ENCODE data around the gene IFNA2.

The IFNA2 gene

GRCh38 chr9:21414220-21414940 is 29.2 kb upstream of the IFNA2 start:
- no peak for TF ChIP-seq CTCF (conservative IDR thresholded peaks at IDR 0.05; ENCODE audit: low read depth, low read length)

DNA sequence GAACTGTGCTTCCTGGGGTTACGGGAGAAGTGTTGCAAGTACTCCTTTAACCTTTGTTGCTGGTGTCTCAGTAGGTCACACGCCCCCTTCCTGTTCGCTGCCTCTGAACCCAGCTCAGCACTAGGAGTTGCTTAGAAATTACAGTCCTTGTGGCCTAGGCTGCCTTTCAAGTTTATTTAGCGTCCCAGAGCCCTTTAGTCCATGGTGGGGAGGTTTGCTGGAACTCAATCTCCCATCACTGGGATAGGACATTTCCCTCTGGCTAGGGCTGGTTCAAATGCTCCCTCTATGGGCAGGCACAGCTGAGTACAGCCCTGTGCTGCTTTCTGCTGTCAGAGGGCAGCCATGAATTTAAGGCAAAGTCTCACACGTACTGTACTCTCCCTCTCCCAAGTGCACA is 28.4 kb upstream of the IFNA2 start:
- peak; percentile 48 for TF ChIP-seq CTCF (conservative IDR thresholded peaks at IDR 0.05; ENCODE audit: low read depth, low read length)
- DNase-seq (ENCODE audit: low read depth), result peak; percentile 14
- no peak overlapping the region for H3K4me3 ChIP-seq (ENCODE audit: low read depth, low read length)

More at GRCh38 chr9:21414220-21414940, 29.2 kb upstream of the IFNA2 start:
- no peak for DNase-seq (ENCODE audit: low read depth)
- no peak overlapping the region for H3K4me3 ChIP-seq (ENCODE audit: low read depth, low read length)

DNA sequence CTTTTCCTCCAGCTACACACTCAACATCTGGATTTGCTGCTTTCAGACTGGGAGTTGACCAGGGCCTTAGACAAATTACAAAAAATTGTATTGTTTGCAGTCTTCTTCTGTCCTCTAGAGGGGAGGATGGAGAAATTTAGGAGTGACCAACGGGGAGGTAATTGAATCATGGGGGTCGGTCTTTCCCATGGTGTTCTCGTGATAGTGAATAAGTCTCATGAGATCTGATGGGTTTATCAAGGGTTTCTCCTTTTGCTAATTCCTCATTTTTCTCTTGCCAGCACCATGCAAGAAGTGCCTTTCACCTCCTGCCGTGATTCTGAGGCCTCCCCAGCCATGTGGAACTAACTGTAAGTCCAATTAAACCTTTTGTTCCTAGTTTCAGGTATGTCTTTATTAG is 28.0 kb upstream of the IFNA2 start:
- DNase-seq (ENCODE audit: low read depth), result no peak
- no peak overlapping the region for H3K4me3 ChIP-seq (ENCODE audit: low read depth, low read length)
- no peak for TF ChIP-seq CTCF (conservative IDR thresholded peaks at IDR 0.05; ENCODE audit: low read depth, low read length)

- H3K4me3 ChIP-seq (ENCODE audit: low read depth, low read length), result no peak overlapping the region
- no peak for TF ChIP-seq CTCF (conservative IDR thresholded peaks at IDR 0.05; ENCODE audit: low read depth, low read length)
- DNase-seq (ENCODE audit: low read depth), result no peak
These were observed 26.9 kb upstream of the IFNA2 start for GRCh38 chr9:21412107-21412506.

- DNase-seq (ENCODE audit: low read depth), result no peak
- no peak for TF ChIP-seq CTCF (conservative IDR thresholded peaks at IDR 0.05; ENCODE audit: low read depth, low read length)
- H3K4me3 ChIP-seq (ENCODE audit: low read depth, low read length), result no peak within 1 kb of the TSS
These were observed 23.6 kb upstream of the IFNA2 start, which contains the start of gene IFNA8 for GRCh38 chr9:21408817-21409216. TSS of gene IFNA8 (plus strand) at chr9:21409117. CDS start at chr9:21409177, 60 bp downstream.

DNA sequence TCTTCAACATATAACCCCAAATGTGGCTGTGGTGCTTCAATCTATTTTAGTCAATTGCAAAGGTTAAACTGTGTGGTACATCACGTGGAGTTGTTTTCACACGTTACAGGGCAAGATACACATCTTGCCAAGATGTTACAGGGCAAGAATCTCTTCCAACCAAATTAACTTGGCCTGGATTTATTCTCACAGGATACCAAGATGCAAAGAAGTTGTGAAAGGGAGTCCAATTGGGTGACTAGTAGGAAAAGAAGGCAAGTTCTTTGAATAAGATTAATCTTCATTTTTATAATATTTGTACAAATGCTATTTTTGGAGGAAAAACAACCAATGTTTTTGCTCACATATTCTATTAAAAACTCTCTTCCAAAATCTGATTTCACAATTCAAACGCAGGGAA is 18.9 kb upstream of the IFNA2 start:
- DNase-seq (ENCODE audit: low read depth), result no peak
- no peak overlapping the region for H3K4me3 ChIP-seq (ENCODE audit: low read depth, low read length)
- no peak for TF ChIP-seq CTCF (conservative IDR thresholded peaks at IDR 0.05; ENCODE audit: low read depth, low read length)
